Hematopoietic multipotent progenitor cell treated with erythropoietin and hydrocortisone succinate and interleukin-3 and kit ligand, for 8 days (in vitro differentiated cells): Measurements from ENCODE around the gene PHLDB3.
"Not testable (repeated sequence)": the region's sequence is repeated elsewhere in the genome, so short reads cannot be mapped to it uniquely, and the experiment has no call there.

Experiments
- DNase-seq: peaks from one replicate; pipeline ENCODE4 v3.0.0-alpha.2; 2015

Gene PHLDB3

GRCh38 chr19:43504426-43505185 lies at the start of gene PHLDB3:
Gene PHLDB3, minus strand, starts transcription at chr19:43504746. Its CDS starts 628 bp downstream, at chr19:43504118.
- DNase-seq = peak; percentile 35

- no peak for DNase-seq
Observed at GRCh38 chr19:43553656-43554055, 49.1 kb upstream of the PHLDB3 start.

GRCh38 chr19:43552616-43553015 lies 48.1 kb upstream of the PHLDB3 start:
- no peak for DNase-seq

- DNase-seq = no peak
Observed at GRCh38 chr19:43552198-43552450, 47.6 kb upstream of the PHLDB3 start.

- DNase-seq = no peak
Observed at GRCh38 chr19:43551399-43552197, 47.1 kb upstream of the PHLDB3 start.

GRCh38 chr19:43548706-43549105 lies 44.2 kb upstream of the PHLDB3 start:
- no peak for DNase-seq

- DNase-seq = not testable (repeated sequence)
Observed at GRCh38 chr19:43547926-43548325, 43.4 kb upstream of the PHLDB3 start.

GRCh38 chr19:43546581-43546980 lies 42.0 kb upstream of the PHLDB3 start:
- no peak for DNase-seq

- DNase-seq = no peak
Observed at GRCh38 chr19:43545981-43546380, 41.4 kb upstream of the PHLDB3 start.

GRCh38 chr19:43545276-43545675 lies 40.7 kb upstream of the PHLDB3 start:
- DNase-seq = no peak

GRCh38 chr19:43544077-43544476 lies 39.5 kb upstream of the PHLDB3 start:
- no peak for DNase-seq

- no peak for DNase-seq
Observed at GRCh38 chr19:43541920-43542650, 37.5 kb upstream of the PHLDB3 start.

- DNase-seq = no peak
Observed at GRCh38 chr19:43540381-43540780, 35.8 kb upstream of the PHLDB3 start.

- DNase-seq = no peak
Observed at GRCh38 chr19:43538922-43539321, 34.4 kb upstream of the PHLDB3 start.

- DNase-seq = peak; percentile 63
Observed at GRCh38 chr19:43534816-43535761, 30.5 kb upstream of the PHLDB3 start.

GRCh38 chr19:43534305-43534815 lies 29.8 kb upstream of the PHLDB3 start:
- DNase-seq = no peak

- DNase-seq = peak; percentile 99
Observed at GRCh38 chr19:43533546-43534304, 29.2 kb upstream of the PHLDB3 start.

GRCh38 chr19:43532962-43533545 lies 28.5 kb upstream of the PHLDB3 start, which contains the start of gene ZNF575:
Gene ZNF575, plus strand, starts transcription at chr19:43533188. Its CDS starts 1,235 bp downstream, at chr19:43534423.
- peak; percentile 88 for DNase-seq

- no peak for DNase-seq
Observed at GRCh38 chr19:43532571-43532961, 28.0 kb upstream of the PHLDB3 start.

- no peak for DNase-seq
Observed at GRCh38 chr19:43527860-43528622, 23.5 kb upstream of the PHLDB3 start.
